Middle frontal gyrus (tissue), 1 donor: ENCODE data around the gene SMPD3.

Source experiments
- DNase-seq: peaks from one replicate; pipeline ENCODE4 v3.0.0-alpha.2; 2015; ENCODE audit warnings: low spot score; ENCODE audit errors: extremely low spot score

The SMPD3 gene

DNA sequence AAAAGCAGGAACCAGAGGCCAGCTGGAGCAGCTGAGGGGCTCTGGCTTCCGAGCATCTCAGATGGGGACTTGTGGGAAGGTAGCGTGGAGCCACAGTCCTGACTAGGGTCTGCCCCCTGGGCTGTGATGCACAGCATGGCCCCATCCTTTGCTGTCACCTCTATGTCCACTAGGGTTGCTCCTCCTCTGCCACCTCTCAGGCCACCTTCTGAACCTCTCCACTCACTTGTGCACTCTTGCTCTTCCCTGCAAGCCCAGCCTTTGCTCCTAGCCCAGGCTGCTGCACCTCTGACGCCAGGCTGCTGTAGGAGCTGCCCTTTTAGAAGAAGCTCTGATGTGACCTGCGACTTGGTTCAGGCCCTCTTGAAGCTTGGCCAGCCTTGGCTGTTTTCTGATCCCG, 24.3 kb upstream of the SMPD3 start:
- no peak for DNase-seq

DNA sequence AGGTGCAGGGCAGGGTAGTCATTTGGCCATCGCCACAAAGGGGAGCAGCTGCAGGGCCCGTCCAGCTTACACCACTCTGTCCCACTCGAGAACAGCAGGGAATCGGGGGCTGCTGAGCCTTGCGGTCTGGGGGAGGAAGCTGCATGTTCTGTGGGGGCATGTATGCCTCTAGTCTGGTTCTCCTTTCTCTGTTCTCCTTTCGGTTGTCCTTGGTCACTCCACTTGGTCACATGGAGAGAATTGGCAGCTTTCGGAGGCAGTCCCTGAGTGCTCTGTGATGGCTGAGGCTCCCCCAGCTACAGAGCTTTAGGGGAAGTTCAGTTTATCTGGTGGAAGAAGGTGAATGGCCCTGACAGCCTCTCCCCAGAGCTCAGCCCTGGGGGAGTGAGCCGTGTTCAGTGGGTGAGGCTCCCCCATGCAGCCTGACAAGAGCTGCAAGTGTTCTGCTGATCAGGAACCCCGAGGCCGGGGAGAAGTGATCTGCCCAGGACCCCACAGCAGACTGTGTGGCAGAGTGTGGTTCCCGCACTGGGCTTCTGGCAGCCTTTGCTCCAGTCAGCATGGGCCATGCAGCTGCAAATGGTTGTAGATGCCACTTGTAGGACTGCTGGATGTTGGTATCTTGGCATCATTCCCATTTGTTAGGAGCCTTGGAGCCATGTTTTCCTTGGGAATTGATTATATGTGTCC, 22.3 kb upstream of the SMPD3 start:
- DNase-seq: no peak

DNA sequence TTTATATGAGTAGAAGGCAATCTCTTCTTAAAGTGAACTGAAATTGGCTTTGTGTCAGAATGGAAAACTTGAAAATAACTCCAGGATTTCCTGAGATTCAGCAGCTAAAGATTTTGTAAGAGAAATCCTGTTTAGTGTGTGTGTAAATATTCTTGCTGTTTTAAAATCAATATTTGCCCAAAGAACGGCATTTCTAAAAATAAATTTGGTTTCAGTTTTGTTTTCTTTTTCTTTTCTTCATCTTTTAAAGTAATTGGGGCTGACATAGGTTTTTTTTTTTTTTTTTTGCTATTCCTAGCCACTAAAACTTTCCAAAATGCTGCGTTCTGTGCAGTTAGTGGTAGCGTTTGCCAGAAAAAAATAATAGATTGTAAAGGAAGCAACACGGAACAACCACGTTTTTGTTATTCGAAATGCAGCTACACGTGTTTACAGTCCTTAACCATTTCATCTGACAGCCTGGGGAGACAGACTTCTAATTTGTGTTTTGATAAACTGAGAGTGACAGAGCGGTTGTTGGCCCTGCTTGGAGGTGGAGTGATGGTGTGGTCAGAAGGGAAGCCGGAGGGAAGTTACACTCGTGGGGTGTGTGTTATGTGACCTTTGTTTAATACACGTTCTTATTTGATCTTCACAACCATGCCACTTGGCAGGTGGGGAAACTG, 21.6 kb upstream of the SMPD3 start:
- no peak for DNase-seq

DNA sequence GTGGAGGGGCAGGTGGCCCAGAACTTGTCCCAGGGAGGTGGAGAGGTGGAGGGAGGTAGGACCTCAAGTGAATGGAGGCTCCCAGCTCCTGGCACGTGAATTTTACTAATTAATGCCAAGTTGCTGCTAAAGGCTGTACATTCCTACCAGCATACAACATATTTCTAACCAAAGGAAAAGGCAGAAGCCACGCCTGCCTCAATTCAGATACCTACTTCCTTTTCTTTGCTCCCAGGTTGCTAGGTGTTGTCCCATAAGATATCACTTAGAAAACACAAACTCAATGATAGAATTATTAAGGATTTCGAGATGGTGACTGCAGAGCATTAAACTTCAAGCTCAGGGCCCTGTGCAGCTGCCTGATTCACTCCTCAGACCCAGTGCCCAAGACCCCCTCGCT, 20.5 kb upstream of the SMPD3 start:
- DNase-seq: no peak

DNA sequence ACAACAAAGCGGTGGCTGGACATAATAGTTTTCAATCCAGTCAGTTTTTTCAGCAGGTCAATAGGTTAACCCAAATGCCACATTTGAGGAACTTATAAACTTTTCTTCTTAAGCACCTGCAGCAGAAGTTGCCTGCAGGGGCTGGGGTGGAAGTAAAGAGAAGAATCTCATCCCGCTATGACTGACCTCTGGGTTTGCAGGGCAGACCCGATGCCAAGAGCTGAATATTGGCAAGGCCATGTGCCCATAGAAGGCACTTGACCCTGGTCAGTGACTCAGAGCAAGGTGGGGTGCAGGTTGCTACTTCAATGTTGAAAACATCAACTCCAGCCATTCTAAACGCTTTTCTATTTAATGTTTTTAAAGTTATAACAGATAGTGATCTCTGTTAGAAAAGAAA, 17.9 kb upstream of the SMPD3 start:
- no peak for DNase-seq

DNA sequence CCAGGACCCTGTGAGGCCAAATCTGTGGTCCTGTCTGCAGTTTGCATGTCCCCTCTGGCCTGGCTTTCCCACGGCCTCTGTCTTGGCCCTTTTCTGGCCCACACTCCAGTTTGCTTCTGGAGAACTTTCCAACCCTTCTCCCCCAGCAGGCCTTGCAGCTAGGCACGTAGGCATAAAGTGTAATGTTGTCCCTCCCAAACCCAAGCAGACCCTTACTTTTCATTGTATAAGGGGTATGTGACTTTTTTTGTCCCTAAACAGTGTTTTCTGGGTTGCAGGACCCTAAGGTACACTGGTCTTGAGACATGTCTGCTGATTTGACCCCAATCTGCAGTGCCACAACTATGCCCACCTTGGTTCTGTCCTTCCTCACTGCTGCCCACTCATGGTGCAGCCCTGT, 15.6 kb upstream of the SMPD3 start:
- DNase-seq: no peak

DNA sequence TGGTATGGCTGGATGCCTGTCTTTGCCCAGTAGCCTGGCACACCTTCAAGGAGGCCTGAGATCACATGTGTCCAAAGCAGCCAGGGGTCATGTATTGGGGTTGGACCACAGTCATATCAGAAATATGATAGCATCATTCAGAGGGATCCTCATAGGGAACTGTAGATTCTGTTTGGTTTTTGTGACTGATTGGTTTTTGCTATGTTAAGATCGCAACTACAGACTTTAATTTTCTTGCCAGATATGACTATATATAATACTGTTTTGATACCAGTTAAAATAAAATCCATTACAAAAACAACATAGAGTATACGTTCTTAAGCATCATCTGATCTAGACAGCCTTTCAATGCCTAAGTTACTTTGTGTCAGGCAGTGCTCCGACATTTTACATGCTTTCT, 11.8 kb upstream of the SMPD3 start:
- no peak for DNase-seq

DNA sequence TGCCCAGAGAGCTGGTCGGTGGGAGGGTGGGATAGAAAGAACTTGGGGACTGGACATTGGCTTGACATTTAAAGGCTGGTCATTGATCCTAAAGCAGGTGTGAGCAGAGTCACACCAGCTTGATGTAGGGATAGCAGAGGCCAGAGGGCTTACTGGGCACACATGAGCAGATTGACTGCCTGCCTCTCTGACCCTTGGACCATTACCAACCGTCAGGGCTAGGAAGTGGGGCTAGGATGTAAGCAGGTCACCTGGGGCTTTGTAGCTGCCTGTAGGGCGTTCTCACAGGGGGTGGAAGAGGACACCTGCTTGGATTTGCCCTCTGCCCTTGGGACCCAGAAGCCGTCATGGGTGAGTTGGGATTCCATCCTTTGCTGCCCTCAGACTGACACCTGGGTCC, 11.1 kb upstream of the SMPD3 start:
- DNase-seq: no peak

DNA sequence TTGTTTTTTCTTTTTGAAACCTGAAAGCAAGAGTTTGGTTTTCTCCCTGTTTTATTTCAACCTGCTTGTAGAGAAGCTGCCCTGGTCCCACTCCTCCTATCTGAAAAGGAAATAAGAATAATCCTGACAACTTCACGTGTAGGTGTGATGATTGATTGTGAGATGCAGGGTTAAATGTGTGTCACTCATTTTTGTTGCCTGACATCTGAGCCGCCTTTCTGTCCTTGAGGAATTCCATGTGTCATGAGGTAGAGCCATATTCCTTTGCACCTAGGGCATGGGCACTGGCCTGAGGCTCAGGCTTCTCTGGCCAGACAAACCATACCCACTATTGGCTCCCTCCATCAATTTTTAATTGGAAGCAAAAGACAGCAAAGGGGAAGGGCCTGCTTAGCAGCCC, 10.2 kb upstream of the SMPD3 start:
- no peak for DNase-seq

DNA sequence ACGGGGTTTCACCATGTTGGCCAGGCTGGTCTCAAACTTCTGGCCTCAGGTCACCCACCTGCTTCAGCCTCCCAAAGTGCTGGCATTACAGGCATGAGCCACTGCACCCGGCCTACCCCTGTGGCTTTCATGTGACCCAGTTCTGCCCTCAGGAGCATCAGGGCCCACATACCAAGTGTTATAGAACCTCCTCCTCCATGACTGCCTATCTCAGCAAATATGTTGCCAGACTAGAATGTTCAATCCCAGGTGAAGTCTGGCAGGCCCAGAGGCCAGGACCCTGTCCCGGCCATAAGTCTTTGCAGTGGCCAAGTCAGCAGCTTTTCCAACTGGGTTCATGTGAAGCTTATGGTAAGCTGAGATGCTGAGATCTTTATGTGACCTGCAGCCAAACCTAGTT, 9.8 kb upstream of the SMPD3 start:
- no peak for DNase-seq

DNA sequence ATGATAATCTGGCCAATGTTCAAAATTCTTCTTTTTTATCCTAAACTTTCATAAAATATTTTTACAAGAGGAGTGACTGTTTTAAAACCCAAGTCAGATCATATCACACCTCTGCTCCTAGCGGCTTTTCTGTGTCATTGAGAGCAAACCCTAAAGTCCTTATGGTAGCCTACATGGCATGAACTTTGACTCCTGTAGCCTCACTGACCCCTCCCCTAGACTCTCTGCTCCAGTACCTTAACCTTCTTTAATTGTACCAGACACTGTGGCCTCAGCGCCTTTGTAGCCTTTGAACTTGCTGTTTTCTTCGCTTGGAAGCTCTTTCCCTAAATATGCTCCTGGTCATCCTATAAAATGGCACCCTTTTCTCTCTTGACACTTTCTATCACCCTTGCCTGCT, 7.3 kb upstream of the SMPD3 start:
- DNase-seq: no peak

DNA sequence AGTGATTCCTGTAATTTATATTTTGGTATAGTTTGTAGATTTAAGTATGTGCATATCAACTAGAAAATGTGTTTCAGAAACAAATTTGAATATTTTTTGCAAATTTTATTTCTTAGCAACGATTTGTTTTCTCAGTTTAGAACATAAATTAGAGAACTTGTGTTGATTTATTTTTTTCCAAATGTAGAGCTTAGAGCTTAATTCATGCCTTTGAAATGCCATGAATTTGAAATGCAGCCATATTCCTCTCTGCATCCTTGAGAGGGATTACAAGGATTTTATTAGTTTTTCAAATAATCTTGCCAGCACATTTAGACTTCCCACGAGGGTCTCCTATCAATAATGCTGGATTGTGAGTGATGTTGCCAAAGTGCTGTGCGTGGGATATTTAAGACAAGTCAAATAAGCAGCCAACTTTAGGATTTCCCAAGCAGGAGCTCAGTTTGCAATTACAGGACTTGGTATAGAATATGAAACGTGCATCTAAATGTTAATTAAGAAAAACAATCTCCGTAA, 6.7 kb upstream of the SMPD3 start:
- DNase-seq: no peak

DNA sequence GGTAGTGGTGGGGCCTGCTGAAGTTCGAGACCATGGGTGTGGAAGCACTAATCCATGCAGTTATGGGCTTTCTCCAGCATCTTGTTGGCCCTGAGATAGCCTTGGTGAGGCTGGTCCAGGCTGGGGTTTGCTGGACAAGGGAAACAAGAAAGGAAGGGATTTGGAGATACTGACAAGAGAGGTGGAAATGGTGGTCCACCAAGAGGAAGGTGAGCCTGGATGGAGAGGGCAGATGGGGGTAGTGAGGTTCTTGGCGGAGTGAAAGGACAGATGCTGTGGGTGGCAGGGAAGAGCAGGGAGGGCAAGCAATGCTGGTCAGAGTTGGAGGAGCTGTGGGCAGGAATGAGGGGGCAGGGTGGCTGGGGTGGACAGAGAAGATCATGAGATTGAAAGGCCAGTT, 5.5 kb upstream of the SMPD3 start:
- no peak for DNase-seq

DNA sequence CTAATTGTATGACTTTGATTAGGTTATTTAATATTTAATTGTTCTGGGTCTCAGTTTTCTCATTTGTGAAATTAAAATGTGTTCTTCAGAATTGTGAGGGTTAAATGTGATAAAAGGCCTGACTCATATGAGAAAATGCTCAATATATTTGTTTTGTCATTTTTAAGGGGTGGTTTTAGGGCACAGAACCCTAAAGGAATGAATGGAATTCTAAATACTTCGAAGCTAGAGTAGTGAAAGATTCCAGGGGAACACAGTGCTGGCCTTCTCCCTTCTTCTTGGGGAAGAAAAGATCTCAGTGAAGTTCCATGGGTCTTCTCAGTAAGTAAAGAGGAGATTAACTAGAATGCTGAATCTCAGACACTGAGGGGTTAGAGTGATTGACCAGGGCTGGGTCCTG, 3.9 kb upstream of the SMPD3 start:
- no peak for DNase-seq

DNA sequence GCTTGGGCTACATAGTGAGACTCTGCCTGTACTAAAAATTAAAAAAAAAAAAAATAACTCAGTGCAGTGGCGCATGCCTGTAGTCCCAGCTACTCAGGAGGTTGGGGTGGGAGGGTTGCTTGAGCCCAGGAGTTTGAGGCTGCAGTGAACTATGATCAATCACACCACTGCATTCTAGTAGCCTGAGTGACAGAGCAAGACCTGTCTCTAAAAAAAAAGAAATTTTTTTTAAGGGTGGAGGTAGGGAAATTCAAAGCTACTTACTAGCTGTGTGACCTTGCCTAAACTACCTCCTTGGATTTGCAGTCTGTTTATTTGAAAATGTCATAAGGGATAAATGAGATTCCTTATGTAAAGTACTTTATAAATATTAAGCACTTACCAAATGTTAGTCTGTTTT, 3.4 kb upstream of the SMPD3 start:
- DNase-seq: no peak

DNA sequence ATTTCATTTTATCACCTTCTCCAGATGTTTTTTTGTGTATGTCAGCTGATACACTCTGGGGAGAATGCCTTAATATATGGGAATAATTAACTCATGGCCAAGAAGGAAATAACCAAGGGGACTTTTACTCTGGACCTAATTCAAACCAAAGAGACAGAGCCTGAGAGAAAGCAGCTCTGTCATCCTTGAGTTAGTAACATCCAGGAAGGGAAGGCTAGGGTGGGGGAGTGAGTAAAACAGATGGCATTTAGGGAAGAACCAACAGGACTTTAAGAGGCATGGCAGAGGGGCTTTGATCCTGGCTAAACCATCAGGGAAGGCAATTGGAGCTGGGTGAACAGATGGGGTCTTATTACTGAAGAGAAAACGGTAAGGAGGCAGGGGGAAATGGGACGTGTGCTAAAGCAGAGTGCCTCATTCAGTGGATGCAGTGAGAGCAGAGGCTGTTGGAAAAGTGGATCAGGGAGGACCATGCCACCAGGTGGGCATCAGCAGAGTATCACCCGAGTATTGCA, 2.5 kb upstream of the SMPD3 start:
- DNase-seq: no peak

DNA sequence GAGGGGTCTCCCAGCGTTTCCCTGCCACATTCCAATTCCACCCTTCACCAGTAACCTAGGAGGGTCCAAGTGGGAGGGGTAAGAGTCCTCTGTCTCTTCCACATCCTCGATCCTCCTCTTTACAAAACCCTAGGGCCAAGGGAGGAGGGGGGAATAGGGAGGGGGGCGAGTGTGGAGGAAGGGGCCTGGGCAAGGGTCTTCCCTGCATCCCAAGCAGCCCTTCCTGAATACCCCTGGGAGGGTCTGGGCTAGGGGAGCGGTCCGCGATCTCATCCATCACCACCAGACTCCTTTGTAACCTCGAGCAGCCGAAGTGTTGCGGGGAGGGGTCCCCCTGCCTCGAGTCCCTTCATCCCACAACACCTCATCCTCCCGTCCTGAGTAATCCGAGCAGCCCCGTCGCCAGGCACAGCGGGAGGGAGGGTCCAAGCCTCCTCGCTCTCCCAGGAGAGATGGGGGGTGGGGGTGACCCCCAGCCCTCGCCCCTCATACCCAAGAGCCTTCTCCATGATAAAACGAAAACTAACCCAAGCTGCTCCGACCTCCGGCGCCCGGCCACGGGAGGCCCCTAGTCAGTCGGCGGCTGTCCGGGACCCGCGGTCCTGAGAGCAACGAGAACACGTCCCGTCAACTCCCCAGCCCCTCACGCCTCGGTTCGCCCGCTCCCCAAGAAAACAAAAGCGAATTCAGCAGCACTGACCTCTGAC, 502 bp downstream of the SMPD3 start:
- no peak for DNase-seq

DNA sequence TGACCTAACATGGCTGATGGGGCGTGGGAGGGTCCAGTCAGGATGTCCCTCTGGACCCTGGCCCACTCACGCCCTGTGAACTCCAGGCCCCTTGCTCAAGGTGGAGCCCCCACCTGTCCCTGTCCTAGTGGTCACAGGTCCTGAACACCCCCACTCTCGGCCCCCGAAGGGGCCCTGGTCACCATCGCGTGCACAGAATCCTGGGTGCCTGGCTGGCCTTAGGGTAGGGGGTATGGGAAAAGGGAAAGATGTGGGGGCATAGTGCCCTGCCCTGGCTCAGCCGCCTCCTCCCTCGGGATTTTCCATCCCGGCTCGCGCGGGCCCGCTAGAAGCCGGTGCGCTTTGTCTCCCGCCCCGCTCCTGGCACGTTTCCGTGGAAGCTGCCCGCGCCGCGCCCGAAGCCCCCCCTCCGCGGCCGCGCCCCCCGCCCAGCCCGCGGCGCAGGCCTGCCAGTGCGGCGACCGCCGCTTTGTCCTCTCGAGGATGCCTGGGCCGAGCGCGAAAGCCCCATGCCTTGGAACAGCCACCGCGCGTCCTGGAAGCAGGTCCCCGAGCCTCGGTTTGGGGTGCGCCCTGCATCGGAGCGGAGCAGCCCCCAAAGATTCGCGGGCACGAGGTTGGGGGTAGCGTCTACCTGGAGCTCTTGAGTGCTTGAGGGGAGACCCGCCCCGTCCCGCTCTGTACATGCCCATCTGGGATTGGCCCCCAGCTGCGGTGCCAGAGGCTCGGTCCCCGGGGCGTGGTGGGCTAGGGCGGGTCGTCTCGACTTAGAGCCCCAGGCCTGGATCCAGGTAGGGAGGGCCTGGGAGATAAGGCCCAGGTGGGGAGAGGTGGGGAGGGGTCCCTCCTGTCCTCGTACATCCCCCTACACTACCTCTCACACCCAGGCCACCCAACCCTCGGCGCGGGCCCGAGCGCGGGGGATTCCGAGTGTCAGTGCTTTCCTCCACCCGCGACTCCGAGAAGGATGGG, 1.3 kb downstream of the SMPD3 start:
- no peak for DNase-seq

DNA sequence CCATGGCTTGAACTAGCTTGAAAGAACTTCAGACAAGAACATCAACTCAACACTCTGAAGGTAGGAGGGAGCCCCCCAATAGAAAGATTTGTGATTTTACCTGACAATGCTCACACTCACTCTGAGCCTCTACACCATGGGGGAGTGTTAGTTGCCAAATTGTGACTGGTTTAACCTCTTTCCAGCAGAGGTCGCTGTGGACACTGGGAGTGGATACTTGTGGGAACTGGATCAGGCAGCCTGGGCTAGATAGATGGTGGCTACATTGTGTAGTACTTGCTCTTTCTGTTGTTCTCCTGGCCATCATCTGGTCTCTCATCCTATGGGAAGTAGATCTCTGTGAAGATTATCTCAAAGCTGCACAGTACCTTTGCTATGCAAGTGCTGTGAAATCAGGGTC, 2.9 kb downstream of the SMPD3 start:
- DNase-seq: no peak

DNA sequence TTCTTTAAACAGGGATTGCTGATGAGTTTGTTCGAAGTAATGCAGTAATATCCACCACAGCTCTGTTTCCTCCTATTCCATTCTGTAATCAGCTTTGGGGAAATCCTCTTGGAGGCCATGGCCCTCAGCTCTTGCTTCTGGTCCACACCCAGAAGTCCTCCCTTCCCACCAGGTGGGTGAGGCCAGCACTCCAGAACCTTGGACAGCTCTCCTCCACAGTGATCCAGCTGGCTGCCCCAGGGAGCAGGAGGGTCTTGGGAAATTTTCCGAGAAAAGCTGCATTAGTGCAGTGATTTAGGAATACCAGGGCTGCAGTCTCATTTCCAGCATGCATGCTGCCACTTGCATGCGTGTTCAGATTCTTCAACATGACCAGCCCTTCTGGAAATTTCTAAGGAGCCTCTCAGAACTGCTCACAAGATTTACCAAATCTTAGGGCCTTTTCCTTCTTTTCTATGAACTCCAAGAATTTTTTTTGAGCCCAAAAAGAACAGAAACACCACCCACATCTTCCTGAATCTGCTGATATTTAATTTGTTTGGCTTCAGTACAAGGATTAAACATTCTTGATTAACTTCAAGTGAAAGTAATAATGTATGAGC, 4.2 kb downstream of the SMPD3 start:
- DNase-seq: no peak

DNA sequence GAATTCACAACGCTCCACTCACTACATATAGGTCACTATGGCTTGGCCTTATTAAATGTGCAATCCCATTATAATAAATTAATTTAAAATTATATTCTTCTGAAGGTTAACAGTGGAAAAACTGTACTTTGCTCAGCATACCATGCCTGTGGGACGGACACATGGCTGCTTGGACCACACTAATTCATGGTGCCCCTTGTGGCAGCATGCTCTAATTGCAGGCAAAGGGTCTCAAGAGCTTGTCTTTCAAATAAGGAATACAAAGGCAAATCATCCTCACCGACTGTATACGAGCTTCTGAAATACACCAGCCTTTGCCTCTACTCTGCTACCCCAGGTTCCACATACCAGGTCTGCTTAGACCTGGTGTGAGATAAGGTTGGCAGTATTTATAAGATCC, 11.7 kb downstream of the SMPD3 start:
- DNase-seq: no peak
